GM23338 (cell line): ENCODE data around the gene ZNF892. TPM values are rescaled to one million over a fixed set of nuclear protein-coding genes. Genes with fewer than 3 reads are reported as not detected.

ENCODE experiments used
- ATAC-seq: fragments of 200-7000 bp; cut with Tn5 transposase; 3 replicates; pipeline ENCODE4 v1.9.1; 2020
- DNase-seq: peaks from one replicate; pipeline ENCODE4 v3.0.0-alpha.2; 2015; ENCODE audit warnings: low spot score
- H2AFZ ChIP-seq: fragments of 200-600 bp; sonication (generic); 2 replicates; pipeline ENCODE4 v1.8.0; 2016; ENCODE audit warnings: antibody characterized with exemption, mild to moderate bottlenecking, moderate library complexity
- H3F3A ChIP-seq: fragments of 200-600 bp; sonication (generic); replicated peaks from 2 replicates; pipeline ENCODE4 v1.8.0; 2017; ENCODE audit warnings: antibody characterized with exemption, mixed run types, low read depth
- H3K27ac ChIP-seq: fragments of 200-600 bp; sonication (generic); 2 replicates; pipeline ENCODE4 v1.6.1; 2016; ENCODE audit warnings: low read depth
- H3K27me3 ChIP-seq: fragments of 200-600 bp; sonication (generic); 2 replicates; pipeline ENCODE4 v1.8.0; 2016; ENCODE audit warnings: mild to moderate bottlenecking, mixed run types, moderate library complexity; ENCODE audit not compliant: insufficient read depth
- H3K36me3 ChIP-seq: fragments of 200-600 bp; sonication (generic); 2 replicates; pipeline ENCODE4 v1.8.0; 2016; ENCODE audit warnings: mild to moderate bottlenecking; ENCODE audit not compliant: insufficient read depth
- H3K4me1 ChIP-seq: fragments of 200-600 bp; sonication (generic); 2 replicates; pipeline ENCODE4 v1.8.0; 2016; ENCODE audit warnings: mild to moderate bottlenecking, moderate library complexity; ENCODE audit not compliant: insufficient read depth
- H3K4me2 ChIP-seq: fragments of 200-600 bp; sonication (generic); 2 replicates; pipeline ENCODE4 v1.7.1; 2017; ENCODE audit warnings: mixed run types
- H3K4me3 ChIP-seq: fragments of 200-600 bp; sonication (generic); 2 replicates; pipeline ENCODE4 v1.6.1; 2016; ENCODE audit warnings: mixed run types
- H3K79me2 ChIP-seq: fragments of 200-600 bp; sonication (generic); replicated peaks from 2 replicates; pipeline ENCODE4 v1.8.0; 2017; ENCODE audit warnings: mild to moderate bottlenecking; ENCODE audit not compliant: insufficient read depth
- H3K9me2 ChIP-seq: fragments of 200-600 bp; sonication (generic); 2 replicates; pipeline ENCODE4 v1.8.0; 2017; ENCODE audit not compliant: insufficient read depth
- H4K20me1 ChIP-seq: fragments of 200-600 bp; sonication (generic); replicated peaks from 2 replicates; pipeline ENCODE4 v1.8.0; 2017; ENCODE audit warnings: mild to moderate bottlenecking; ENCODE audit not compliant: insufficient read depth
- H3K27ac Mint-ChIP-seq: 2 replicates; pipeline ENCODE4 v1.8.0; 2020; ENCODE audit warnings: inconsistent platforms, mild to moderate bottlenecking, moderate library complexity, mixed read lengths
- H3K27me3 Mint-ChIP-seq: 3 replicates; pipeline ENCODE4 v1.8.0; 2022; ENCODE audit warnings: low read depth, mild to moderate bottlenecking, moderate library complexity, mixed read lengths, inconsistent platforms; ENCODE audit not compliant: insufficient read depth, poor library complexity
- H3K36me3 Mint-ChIP-seq: 3 replicates; pipeline ENCODE4 v1.8.0; 2021; ENCODE audit warnings: low read depth, mild to moderate bottlenecking, inconsistent platforms, moderate library complexity, mixed read lengths
- H3K4me1 Mint-ChIP-seq: 3 replicates; pipeline ENCODE4 v1.8.0; 2020; ENCODE audit warnings: mild to moderate bottlenecking, inconsistent platforms, mixed read lengths
- H3K4me3 Mint-ChIP-seq: 3 replicates; pipeline ENCODE4 v1.8.0; 2021; ENCODE audit warnings: moderate library complexity, mild to moderate bottlenecking, inconsistent platforms, mixed read lengths
- H3K9me3 Mint-ChIP-seq: 3 replicates; pipeline ENCODE4 v1.8.0; 2020; ENCODE audit warnings: moderate library complexity, mild to moderate bottlenecking, inconsistent platforms, mixed read lengths
- CREB1 ChIP-seq: fragments of 250-450 bp; sonication (Bioruptor Pico); IDR thresholded peaks from 2 replicates; pipeline ENCODE4 v1.5.0; 2020; ENCODE audit warnings: low read depth, mild to moderate bottlenecking, moderate library complexity
- EZH2 ChIP-seq: fragments of 200-600 bp; sonication (generic); IDR thresholded peaks from one replicate; pipeline ENCODE4 v1.8.0; 2017; ENCODE audit warnings: antibody characterized with exemption, mild to moderate bottlenecking, low read depth; ENCODE audit not compliant: unreplicated experiment
- EZH2phosphoT487 ChIP-seq: fragments of 200-600 bp; sonication (generic); IDR thresholded peaks from one replicate; pipeline ENCODE4 v1.8.1; 2018; ENCODE audit warnings: antibody characterized with exemption; ENCODE audit not compliant: unreplicated experiment
- JUNB ChIP-seq: IDR thresholded peaks from one replicate; pipeline ENCODE4 v1.6.1; 2016; ENCODE audit warnings: antibody characterized with exemption; ENCODE audit not compliant: unreplicated experiment
- NANOG ChIP-seq: IDR thresholded peaks from 2 replicates; pipeline ENCODE4 v1.6.1; 2016; ENCODE audit warnings: antibody characterized with exemption, borderline replicate concordance
- POLR2AphosphoS5 ChIP-seq: IDR thresholded peaks from 2 replicates; pipeline ENCODE4 v1.6.1; 2016; ENCODE audit warnings: antibody characterized with exemption, low read depth
- STAT1 ChIP-seq: IDR thresholded peaks from one replicate; pipeline ENCODE4 v1.6.1; 2016; ENCODE audit warnings: antibody characterized with exemption; ENCODE audit not compliant: unreplicated experiment
- ZNF114 ChIP-seq: fragments of 250-450 bp; sonication (Bioruptor Pico); IDR thresholded peaks from 2 replicates; pipeline ENCODE4 v1.5.0; 2020; ENCODE audit warnings: mild to moderate bottlenecking, moderate library complexity
- ZNF331 ChIP-seq: fragments of 250-450 bp; sonication (Bioruptor Pico); IDR thresholded peaks from 2 replicates; pipeline ENCODE4 v1.5.0; 2020; ENCODE audit warnings: low read depth, mild to moderate bottlenecking, moderate library complexity
- polyA plus RNA-seq: library from polyadenylated mRNA; unstranded; fragments of >200 nt; fragmentation: Nextera tagmentation; extraction: Ambion mirVana; gene quantifications from 2 replicates; pipeline ENCODE4 v1.2.1, GENCODE V29; 2016
- total RNA-seq: library from RNA; depleted of rRNA; stranded (reverse); fragments of >200 nt; shearing (Covaris generic); gene quantifications from 2 replicates; pipeline ENCODE4 v1.2.3, GENCODE V29; 2014
- TF ChIP-seq, protein P1 (sequence below): IDR thresholded peaks from one replicate; pipeline ENCODE4 v1.6.1; 2018; ENCODE audit warnings: antibody characterized with exemption; ENCODE audit not compliant: unreplicated experiment
- TF ChIP-seq, protein P2 (sequence below): IDR thresholded peaks from 2 replicates; pipeline ENCODE4 v1.6.1; 2016; ENCODE audit warnings: antibody characterized with exemption
- TF ChIP-seq, protein P3 (sequence below), 2 experiments: fragments of 200-600 bp in 1 of 2; sonication (generic) in 1 of 2; conservative IDR thresholded peaks; 2 replicates each; pipeline versions ENCODE4 v1.5.1 to v1.6.1; 2016 to 2017; ENCODE audit warnings: antibody characterized with exemption in 2 of 2, low read depth in 2 of 2, mild to moderate bottlenecking in 2 of 2, moderate library complexity in 1 of 2
- TF ChIP-seq, protein P4 (sequence below): fragments of 250-450 bp; sonication (Bioruptor Pico); IDR thresholded peaks from 2 replicates; pipeline ENCODE4 v1.5.0; 2020; ENCODE audit warnings: mild to moderate bottlenecking, moderate library complexity

The ZNF892 gene
- total and polyA plus RNA-seq, 2 experiments from 2014 or later = 2.2 to 17.9 TPM

DNA sequence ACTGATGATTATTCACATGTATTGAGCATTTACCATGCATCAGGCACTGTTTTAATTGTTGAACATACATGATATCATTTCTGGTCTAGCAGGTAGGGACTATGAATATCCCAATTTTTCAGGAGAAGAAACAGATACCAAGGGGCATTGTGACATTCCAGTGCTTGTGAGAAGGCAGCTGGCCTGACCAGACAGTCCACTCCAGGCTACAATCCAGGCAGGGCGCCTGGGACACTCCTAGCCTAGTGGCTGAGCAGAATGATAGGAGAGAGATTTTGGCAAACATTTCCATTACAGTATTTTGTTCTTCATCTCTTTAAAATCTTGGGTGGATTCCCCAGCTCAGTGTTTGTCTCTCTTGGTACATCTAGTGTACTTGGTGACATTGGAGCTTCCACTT is 24.9 kb downstream of the ZNF892 start:
- ATAC-seq = no peak

More for the DNA sequence above, 24.9 kb downstream of the ZNF892 start:
- Histone ChIP-seq H3K4me3 (no peak overlapping the region), H3K4me1 (no peaks in the 10 kb centered on the region), H3K36me3 (no peaks in the 10 kb centered on the region; the same call in 1 of the 2 replicates), H3K27me3 (no peaks in the 10 kb centered on the region), H3K27ac (no peak overlapping the region), H4K20me1 (no peaks in the 10 kb centered on the region), H3K79me2 (no peaks in the 10 kb centered on the region), H3F3A (no peaks in the 10 kb centered on the region), H3K9me2 (no peaks in the 10 kb centered on the region; the same call in 1 of the 2 replicates), H2AFZ (no peak overlapping the region), H3K4me2 (no peak overlapping the region)
- Mint-ChIP-seq H3K36me3 (peaks cover 3% of the 10 kb centered on the region; the same call in 1 of the 3 replicates), H3K27me3 (peaks cover 5% of the 10 kb centered on the region), H3K9me3 (peaks cover 25% of the 10 kb centered on the region), H3K4me1 (peaks cover 2% of the 10 kb centered on the region; the same call in 2 of the 3 replicates), H3K27ac (no peak overlapping the region), H3K4me3 (no peak overlapping the region)
- TF ChIP-seq CREB1 (no peak), POLR2AphosphoS5 (no peak), STAT1 (no peak), ZNF331 (CRISPR knock-in tag) (no peak), ZNF114 (CRISPR knock-in tag) (no peak), NANOG (no peak), JUNB (no peak), EZH2phosphoT487 (no peak), EZH2 (no peak)
- TF ChIP-seq, protein P1, sequence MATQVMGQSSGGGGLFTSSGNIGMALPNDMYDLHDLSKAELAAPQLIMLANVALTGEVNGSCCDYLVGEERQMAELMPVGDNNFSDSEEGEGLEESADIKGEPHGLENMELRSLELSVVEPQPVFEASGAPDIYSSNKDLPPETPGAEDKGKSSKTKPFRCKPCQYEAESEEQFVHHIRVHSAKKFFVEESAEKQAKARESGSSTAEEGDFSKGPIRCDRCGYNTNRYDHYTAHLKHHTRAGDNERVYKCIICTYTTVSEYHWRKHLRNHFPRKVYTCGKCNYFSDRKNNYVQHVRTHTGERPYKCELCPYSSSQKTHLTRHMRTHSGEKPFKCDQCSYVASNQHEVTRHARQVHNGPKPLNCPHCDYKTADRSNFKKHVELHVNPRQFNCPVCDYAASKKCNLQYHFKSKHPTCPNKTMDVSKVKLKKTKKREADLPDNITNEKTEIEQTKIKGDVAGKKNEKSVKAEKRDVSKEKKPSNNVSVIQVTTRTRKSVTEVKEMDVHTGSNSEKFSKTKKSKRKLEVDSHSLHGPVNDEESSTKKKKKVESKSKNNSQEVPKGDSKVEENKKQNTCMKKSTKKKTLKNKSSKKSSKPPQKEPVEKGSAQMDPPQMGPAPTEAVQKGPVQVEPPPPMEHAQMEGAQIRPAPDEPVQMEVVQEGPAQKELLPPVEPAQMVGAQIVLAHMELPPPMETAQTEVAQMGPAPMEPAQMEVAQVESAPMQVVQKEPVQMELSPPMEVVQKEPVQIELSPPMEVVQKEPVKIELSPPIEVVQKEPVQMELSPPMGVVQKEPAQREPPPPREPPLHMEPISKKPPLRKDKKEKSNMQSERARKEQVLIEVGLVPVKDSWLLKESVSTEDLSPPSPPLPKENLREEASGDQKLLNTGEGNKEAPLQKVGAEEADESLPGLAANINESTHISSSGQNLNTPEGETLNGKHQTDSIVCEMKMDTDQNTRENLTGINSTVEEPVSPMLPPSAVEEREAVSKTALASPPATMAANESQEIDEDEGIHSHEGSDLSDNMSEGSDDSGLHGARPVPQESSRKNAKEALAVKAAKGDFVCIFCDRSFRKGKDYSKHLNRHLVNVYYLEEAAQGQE = no peak
- TF ChIP-seq, protein P2, sequence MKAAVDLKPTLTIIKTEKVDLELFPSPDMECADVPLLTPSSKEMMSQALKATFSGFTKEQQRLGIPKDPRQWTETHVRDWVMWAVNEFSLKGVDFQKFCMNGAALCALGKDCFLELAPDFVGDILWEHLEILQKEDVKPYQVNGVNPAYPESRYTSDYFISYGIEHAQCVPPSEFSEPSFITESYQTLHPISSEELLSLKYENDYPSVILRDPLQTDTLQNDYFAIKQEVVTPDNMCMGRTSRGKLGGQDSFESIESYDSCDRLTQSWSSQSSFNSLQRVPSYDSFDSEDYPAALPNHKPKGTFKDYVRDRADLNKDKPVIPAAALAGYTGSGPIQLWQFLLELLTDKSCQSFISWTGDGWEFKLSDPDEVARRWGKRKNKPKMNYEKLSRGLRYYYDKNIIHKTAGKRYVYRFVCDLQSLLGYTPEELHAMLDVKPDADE = no peak
- TF ChIP-seq, protein P3, sequence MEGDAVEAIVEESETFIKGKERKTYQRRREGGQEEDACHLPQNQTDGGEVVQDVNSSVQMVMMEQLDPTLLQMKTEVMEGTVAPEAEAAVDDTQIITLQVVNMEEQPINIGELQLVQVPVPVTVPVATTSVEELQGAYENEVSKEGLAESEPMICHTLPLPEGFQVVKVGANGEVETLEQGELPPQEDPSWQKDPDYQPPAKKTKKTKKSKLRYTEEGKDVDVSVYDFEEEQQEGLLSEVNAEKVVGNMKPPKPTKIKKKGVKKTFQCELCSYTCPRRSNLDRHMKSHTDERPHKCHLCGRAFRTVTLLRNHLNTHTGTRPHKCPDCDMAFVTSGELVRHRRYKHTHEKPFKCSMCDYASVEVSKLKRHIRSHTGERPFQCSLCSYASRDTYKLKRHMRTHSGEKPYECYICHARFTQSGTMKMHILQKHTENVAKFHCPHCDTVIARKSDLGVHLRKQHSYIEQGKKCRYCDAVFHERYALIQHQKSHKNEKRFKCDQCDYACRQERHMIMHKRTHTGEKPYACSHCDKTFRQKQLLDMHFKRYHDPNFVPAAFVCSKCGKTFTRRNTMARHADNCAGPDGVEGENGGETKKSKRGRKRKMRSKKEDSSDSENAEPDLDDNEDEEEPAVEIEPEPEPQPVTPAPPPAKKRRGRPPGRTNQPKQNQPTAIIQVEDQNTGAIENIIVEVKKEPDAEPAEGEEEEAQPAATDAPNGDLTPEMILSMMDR (conservative IDR thresholded peaks at IDR 0.05; ENCODE audit: low read depth in 2 of 2) = no peak
- TF ChIP-seq, protein P4, sequence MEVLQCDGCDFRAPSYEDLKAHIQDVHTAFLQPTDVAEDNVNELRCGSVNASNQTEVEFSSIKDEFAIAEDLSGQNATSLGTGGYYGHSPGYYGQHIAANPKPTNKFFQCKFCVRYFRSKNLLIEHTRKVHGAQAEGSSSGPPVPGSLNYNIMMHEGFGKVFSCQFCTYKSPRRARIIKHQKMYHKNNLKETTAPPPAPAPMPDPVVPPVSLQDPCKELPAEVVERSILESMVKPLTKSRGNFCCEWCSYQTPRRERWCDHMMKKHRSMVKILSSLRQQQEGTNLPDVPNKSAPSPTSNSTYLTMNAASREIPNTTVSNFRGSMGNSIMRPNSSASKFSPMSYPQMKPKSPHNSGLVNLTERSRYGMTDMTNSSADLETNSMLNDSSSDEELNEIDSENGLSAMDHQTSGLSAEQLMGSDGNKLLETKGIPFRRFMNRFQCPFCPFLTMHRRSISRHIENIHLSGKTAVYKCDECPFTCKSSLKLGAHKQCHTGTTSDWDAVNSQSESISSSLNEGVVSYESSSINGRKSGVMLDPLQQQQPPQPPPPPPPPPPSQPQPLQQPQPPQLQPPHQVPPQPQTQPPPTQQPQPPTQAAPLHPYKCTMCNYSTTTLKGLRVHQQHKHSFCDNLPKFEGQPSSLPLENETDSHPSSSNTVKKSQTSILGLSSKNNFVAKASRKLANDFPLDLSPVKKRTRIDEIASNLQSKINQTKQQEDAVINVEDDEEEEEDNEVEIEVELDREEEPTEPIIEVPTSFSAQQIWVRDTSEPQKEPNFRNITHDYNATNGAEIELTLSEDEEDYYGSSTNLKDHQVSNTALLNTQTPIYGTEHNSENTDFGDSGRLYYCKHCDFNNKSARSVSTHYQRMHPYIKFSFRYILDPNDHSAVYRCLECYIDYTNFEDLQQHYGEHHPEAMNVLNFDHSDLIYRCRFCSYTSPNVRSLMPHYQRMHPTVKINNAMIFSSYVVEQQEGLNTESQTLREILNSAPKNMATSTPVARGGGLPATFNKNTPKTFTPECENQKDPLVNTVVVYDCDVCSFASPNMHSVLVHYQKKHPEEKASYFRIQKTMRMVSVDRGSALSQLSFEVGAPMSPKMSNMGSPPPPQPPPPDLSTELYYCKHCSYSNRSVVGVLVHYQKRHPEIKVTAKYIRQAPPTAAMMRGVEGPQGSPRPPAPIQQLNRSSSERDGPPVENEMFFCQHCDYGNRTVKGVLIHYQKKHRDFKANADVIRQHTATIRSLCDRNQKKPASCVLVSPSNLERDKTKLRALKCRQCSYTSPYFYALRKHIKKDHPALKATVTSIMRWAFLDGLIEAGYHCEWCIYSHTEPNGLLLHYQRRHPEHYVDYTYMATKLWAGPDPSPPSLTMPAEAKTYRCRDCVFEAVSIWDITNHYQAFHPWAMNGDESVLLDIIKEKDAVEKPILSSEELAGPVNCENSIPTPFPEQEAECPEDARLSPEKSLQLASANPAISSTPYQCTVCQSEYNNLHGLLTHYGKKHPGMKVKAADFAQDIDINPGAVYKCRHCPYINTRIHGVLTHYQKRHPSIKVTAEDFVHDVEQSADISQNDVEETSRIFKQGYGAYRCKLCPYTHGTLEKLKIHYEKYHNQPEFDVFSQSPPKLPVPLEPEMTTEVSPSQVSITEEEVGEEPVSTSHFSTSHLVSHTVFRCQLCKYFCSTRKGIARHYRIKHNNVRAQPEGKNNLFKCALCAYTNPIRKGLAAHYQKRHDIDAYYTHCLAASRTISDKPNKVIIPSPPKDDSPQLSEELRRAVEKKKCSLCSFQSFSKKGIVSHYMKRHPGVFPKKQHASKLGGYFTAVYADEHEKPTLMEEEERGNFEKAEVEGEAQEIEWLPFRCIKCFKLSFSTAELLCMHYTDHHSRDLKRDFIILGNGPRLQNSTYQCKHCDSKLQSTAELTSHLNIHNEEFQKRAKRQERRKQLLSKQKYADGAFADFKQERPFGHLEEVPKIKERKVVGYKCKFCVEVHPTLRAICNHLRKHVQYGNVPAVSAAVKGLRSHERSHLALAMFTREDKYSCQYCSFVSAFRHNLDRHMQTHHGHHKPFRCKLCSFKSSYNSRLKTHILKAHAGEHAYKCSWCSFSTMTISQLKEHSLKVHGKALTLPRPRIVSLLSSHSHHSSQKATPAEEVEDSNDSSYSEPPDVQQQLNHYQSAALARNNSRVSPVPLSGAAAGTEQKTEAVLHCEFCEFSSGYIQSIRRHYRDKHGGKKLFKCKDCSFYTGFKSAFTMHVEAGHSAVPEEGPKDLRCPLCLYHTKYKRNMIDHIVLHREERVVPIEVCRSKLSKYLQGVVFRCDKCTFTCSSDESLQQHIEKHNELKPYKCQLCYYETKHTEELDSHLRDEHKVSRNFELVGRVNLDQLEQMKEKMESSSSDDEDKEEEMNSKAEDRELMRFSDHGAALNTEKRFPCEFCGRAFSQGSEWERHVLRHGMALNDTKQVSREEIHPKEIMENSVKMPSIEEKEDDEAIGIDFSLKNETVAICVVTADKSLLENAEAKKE (CRISPR knock-in tag) = no peak
- no peak for DNase-seq
